HL-60 (cell line): ENCODE results near the gene MEFV.

Source experiments
- GABPA ChIP-seq: IDR thresholded peaks from 2 replicates; pipeline ENCODE4 v1.6.1; 2012; ENCODE audit warnings: low read depth
- POLR2AphosphoS5 ChIP-seq: IDR thresholded peaks from 2 replicates; pipeline ENCODE4 v1.6.1; 2012; ENCODE audit warnings: low read depth
- REST ChIP-seq: IDR thresholded peaks from 2 replicates; pipeline ENCODE4 v1.6.1; 2012; ENCODE audit warnings: low read depth; ENCODE audit not compliant: insufficient replicate concordance
- TF ChIP-seq, protein P1 (sequence below): IDR thresholded peaks from one replicate; pipeline ENCODE4 v1.5.1; 2011; ENCODE audit warnings: low read length, control low read depth, inconsistent platforms; ENCODE audit not compliant: insufficient read depth

GRCh38 chr16:3212567-3212966, 43.9 kb downstream of the MEFV start:
- TF ChIP-seq, protein P1, sequence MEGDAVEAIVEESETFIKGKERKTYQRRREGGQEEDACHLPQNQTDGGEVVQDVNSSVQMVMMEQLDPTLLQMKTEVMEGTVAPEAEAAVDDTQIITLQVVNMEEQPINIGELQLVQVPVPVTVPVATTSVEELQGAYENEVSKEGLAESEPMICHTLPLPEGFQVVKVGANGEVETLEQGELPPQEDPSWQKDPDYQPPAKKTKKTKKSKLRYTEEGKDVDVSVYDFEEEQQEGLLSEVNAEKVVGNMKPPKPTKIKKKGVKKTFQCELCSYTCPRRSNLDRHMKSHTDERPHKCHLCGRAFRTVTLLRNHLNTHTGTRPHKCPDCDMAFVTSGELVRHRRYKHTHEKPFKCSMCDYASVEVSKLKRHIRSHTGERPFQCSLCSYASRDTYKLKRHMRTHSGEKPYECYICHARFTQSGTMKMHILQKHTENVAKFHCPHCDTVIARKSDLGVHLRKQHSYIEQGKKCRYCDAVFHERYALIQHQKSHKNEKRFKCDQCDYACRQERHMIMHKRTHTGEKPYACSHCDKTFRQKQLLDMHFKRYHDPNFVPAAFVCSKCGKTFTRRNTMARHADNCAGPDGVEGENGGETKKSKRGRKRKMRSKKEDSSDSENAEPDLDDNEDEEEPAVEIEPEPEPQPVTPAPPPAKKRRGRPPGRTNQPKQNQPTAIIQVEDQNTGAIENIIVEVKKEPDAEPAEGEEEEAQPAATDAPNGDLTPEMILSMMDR = no peak
- TF ChIP-seq POLR2AphosphoS5 (no peak), GABPA (no peak), REST (no peak)
